GM19324 (cell line): ENCODE data around the gene ACVR1C.
"Not testable (repeated sequence)": the region's sequence is repeated elsewhere in the genome, so short reads cannot be mapped to it uniquely, and the experiment has no call there.

Experiments used
- ATAC-seq: cut with Tn5 transposase; IDR thresholded peaks from one replicate; pipeline ENCODE4 v1.9.1; 2021; ENCODE audit warnings: mild to moderate bottlenecking, moderate library complexity; ENCODE audit not compliant: unreplicated experiment, low FRiP score

The ACVR1C gene

DNA sequence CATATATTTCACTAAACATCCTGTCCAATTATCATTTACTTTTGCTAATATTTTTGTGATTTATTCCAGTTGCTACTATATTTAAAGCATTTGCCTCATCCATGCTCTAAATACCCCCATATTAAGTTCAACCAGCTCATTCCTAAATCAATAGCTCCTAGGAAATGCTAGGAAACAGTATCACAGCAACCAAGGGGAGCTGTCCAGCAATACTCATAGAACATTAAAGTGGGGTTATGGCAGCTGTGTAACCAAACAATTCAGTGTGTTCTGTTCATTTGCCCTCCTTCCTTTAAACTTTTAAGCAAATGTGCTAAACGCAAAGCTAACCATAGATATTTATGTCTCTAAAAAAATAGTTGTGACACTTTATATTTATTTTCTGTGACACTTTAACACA is 41.1 kb downstream of the ACVR1C start:
- no peak for ATAC-seq

DNA sequence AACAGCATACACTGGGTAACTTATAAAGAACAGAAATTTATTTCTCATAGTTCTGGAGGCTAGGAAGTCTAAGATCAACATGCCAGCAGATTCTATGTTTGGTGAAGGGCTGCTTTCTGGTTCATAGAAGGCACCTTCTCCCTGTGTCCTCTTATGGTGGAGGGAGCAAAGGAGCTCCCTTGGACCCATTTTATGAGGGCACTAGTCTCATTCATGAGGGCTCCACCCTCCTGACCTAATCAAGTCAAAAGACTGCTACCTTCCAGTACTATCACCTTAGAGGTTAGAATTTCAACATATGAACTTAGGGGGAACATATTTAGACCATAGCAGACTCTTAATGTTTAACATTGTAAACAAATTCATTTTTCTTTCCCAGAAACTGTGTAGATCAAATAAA is 54.5 kb downstream of the ACVR1C start:
- ATAC-seq, result no peak

DNA sequence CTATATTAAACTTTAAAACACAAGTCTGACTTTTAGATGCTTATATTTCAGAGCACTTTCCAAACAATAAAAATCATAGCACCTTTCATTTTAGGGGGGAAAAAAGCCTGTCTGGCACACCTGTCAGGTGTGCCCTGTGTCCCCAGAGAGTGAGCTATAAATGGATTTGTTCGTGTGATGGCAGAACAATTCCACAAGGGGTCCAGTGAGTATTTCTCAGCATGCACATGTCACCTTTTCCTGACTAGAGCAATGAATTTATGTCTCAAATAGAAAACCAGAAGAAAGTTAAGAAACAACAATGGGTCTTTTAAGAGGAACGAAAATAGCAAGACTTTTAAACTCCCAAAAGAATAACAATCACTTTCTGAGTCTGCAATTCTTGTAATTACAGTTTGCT is 55.9 kb downstream of the ACVR1C start:
- ATAC-seq, result no peak

DNA sequence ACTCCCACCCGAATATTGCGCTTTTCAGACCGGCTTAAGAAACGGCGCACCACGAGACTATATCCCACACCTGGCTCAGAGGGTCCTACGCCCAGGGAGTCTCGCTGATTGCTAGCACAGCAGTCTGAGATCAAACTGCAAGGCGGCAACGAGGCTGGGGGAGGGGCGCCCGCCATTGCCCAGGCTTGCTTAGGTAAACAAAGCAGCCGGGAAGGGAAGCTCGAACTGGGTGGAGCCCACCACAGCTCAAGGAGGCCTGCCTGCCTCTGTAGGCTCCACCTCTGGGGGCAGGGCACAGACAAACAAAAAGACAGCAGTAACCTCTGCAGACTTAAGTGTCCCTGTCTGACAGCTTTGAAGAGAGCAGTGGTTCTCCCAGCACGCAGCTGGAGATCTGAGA is 62.0 kb downstream of the ACVR1C start:
- ATAC-seq, result not testable (repeated sequence)

DNA sequence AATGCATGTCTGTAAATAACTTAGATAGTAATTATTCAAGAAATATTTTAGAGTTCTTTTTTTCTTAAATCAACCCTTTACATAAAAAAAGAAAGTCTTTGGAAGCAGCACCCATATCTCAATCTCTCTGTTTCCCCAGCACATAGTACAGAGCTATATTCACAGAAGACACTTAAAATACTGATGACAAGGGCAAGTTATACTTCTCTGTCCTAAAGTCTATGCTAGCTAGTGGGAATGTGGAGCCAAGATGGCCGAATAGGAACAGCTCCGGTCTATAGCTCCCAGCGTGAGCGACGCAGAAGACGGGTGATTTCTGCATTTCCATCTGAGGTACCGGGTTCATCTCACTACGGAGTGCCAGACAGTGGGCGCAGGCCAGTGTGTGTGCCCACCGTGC is 62.6 kb downstream of the ACVR1C start:
- ATAC-seq, result not testable (repeated sequence)

DNA sequence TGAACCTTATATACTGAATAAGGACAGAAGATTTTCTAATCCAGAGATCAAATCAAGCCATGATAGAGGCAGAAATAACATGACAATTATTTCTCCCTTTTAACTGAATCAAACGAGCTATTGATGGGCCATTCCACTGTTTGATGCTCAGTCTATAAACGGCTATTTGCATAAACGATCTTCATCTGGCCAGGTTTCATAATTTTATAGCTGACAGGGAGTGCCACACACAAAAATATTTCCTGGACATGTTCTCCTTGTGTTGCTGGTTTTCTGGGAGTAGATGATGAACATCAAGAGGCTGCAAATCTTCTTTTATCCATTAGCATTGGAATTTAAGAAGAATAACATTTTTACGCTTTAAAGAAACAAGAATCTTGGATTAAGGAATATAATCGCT is 63.1 kb downstream of the ACVR1C start:
- ATAC-seq, result no peak

DNA sequence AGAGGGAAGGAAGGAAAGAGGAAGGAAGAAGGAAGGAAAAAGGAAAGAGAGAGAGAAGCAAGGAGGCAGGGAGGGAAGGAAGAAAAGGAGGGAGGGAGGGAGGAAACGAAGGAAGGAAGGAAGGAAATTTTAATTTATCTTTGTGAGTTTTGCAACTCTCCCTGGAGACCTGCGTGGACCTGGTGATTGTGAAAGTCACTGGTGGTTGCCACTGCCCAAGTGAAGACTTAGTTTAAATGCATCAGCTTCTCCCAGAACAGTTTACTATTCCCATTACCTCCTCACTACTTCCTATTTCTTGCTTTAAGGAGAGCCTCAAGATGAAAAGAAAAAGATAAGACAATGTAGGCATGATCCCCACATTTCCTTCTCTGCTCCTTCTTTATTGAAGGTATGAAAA is 68.8 kb downstream of the ACVR1C start:
- ATAC-seq, result no peak

DNA sequence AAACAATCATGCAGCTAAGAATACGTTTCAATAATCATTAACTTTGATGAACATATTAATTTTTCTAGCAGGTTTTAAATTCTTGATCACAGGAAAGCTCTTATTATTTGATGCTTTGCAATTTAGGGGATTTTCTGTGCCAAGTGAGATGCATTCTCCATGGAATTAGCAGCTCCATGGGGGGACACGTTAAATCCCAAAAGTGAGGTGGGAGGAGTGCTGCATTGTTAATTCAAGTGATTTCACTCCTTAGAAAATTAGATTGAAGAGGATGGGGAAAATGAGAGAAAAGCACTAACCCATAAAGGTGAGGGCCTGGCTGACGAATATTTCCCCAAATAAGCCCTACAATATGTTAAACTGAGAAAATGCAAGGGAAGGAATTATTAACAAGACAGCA is 69.2 kb downstream of the ACVR1C start:
- no peak for ATAC-seq

DNA sequence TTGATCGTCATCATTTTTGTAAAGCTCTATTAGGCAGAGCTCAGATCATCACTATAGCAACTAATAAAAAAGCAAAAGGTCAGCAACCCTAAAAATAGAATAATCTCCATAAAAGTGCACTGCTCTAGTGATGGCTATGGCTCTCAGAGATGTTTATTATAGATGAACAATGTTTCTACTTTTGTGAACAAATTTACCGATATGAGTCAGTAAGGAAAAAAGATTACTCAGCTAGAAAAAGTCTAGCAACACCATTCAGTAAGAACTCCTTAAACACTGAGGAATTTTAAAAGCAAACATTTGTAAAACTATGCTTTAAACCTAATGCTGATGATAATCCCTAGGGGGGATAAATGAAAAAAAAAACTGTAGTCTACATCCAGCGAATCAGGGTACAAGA is 69.6 kb downstream of the ACVR1C start:
- ATAC-seq, result no peak

DNA sequence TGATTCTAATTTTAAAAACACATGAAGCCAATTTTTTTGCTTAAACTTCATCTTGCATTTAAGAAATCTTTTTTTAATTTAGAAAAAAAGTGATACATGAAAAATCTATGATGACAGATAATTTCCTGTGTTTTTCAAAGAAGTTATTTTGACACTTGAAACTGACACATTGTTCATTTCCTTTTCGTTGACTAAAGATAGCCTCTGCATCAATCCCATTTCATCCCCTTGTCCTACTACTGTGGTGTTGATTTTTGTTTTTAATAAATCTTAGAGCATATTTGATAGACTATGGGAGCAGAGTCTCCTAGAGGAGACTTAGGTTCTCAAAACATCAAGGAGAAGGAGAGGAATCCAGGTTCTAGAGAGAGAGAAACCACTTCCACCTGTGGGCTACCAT is 70.9 kb downstream of the ACVR1C start:
- no peak for ATAC-seq

DNA sequence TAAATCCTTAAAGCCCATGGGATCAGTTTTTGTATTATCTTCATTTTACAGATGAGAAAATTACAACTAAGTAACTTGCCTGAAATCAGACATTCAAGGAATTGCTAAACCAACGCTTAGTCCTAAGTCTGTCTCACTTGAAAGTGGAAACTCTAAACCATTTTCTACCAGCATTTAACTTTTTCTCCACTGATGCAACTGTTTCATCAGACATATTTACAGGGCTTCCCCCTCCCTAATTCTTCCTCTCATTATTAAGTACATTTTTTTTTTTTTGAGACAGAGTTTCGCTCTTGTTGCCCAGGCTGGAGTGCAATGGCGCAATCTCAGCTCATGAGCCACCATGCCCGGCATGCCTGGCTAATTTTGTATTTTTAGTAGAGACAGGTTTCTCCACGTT is 88.6 kb downstream of the ACVR1C start:
- no peak for ATAC-seq

DNA sequence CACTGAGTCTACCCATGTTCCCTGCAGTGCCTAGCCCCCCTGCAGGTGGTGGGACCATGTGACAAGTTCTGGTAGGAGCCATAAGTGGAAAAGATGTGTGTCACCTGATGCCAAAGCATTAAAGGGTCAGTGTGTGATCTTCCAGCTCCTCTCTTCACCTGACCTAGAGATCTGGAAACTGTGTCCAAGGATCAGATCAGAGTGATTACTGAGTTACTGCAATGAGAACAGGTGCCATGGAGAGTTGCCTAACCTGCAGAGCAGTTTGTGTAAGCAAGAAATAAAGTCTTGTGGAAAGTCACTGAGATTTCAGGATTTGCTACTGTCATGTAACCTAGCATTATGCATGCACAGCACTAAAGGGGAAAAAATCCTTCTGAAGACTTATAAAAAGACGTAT is 90.6 kb downstream of the ACVR1C start:
- ATAC-seq, result no peak

DNA sequence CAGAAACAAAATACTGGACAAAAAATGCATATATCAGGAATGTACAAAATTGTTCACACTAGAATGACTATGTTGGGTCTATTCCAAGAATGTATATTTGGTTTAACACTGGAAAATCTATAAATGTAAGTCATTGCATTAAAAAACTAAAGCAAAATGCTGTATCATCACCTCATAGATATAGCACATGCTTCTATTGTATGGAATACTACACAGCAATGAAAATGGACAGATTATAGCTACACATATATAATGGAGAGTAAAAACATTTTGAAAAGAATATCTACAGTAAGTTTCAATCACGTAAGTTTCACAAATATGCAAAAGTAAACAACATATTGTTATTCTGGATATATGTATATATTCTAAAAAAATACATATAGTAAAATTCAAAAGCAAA is 91.8 kb downstream of the ACVR1C start:
- no peak for ATAC-seq

DNA sequence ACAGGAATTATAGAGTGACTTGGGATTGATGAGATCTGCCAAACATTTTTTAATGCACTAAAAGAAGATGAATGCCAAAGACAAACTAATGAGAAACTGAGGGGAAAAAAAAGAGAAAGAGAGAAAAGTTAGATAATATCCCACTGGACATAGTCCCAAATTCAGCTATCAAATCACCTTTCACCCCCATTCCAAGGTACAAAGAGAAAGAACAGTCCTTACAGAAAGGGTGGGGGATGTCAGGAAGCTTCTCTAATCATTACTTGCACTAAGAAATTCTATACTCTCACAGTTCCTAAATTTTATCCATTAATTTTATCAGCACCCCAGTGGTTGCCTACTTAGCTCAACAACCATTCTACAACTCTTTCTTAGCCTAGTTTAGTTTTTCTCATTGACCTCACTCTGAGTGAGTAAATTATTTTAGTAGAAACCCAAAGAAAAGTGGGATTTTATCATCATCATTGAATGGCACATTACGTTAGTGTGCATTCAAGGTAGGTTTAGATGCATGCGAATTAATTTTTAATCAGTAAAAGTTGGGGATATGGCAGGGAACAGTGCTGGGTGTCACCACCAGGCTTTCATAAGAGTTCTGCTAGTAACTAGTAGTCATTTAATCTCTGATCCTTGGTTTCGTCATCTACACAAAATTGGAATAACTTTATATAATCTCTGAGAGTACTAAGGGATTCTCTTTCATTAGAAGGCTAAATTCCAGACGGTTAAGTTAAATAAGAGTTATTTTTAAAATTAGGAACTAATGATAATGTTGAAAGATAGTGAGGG is 99.5 kb downstream of the ACVR1C start:
- ATAC-seq, result no peak

DNA sequence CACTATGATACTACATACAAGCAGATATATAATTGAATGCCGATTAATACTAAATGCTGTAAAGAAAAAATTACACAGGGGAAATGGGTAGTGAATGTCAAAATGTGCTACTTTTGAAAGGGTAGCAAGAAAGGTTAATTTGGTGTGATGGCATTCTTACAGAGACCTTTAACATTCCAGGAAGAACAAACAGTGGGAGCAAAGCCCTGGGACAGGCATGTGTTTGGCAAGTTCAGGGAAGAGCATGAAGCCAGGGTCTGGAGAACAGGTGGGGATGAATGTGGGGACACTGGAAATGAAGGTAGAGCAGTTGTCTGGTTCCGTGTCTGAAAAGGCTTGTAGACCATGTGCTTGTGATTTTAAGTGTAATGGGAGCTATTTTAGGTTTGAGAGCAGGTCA is 102.6 kb downstream of the ACVR1C start:
- ATAC-seq, result no peak

DNA sequence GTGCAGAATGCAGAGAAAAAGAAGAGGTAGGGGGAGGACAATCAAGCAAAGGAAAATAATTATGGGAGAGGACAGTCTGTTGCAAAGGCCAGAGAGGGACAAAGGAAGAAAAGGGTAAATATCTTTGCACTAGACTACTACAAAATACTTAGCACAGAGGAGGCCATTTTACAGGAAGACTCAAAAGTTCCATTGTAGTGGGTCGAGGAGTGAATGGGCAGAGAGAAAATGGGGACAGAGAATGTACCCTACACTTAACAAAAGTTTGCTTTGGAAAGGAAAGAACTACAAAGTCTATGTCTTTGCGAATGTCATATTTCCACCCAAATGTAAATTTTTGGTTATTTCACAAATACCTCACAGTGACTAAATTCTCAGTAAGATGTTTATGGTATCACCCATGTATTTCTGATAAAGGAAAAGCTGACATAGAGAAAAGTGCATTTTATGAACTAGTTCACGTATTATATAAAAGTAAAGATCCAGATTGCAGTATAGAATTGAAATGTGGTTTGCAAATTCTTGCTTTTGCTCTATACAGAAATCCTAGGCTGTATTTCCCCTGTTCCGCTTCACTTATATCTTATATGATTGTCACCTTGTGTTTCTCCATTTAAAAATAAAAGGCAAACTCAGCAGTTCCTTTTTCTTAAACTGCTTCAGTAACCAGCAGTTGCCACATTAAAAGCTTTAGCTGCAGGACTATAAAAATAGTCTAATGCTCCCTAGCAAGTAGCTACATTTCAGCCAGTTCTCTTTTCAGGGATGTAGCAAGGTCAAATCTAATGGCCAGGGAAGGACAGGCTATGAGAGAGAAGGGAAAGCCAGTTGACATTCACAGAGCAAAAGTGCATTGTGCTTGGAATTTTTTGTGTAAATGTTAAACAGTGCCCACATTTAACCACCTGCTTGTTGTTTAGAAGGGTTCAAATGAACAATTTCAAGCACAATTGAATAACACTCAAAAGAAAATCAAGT is 105.1 kb downstream of the ACVR1C start:
- ATAC-seq, result no peak

DNA sequence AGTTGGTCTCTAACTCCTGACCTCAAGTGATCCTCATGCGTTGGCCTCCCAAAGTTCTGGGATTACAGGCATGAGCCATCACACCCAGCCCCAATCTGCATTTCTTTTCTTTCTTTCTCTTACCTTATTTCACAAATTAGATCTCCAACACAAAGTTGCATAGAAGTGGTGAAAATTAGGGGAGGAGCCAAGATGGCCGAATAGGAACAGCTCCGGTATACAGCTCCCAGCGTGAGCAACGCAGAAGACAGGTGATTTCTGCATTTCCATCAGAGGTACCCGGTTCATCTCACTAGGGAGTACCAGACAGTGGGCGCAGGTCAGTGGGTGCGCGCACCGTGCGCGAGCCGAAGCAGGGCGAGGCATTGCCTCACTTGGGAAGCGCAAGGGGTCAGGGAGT is 113.7 kb downstream of the ACVR1C start:
- not testable (repeated sequence) for ATAC-seq

DNA sequence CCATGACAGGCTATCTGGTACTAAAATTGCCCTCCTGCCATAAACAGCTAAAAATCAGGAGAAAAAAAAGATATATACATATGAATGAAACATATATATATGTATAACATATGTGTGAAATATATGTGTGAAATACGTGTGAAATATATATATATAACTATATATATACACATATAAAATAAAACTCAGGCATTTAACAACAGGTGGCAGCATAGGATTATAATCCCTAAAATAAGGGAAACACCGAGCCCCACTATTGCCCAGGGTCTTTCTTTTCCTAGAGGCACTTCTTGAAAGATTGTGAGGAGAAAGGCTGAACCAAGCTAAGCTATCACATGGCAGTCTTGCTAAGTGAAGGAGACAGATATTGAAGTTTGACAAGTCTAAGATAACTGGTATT is 118.9 kb downstream of the ACVR1C start:
- no peak for ATAC-seq

DNA sequence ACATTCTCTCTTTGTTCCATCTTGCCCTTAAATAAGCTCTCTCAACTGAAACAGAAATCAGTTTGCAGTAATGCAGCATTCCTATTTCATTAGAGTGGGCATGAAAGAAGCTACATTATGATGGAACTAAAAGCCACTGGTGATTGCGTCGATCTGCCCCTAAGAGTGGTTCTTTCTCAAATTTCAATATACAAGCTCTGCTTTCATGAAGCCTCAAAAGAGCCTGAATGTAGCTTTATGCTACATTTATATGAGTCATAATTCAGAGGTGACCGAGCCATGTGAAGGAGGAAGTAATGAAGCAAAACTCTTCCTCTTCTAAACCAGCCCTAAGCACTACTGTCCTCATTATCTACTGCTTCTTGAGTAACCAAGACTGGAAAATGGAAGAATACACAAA is 120.0 kb downstream of the ACVR1C start:
- ATAC-seq, result no peak

DNA sequence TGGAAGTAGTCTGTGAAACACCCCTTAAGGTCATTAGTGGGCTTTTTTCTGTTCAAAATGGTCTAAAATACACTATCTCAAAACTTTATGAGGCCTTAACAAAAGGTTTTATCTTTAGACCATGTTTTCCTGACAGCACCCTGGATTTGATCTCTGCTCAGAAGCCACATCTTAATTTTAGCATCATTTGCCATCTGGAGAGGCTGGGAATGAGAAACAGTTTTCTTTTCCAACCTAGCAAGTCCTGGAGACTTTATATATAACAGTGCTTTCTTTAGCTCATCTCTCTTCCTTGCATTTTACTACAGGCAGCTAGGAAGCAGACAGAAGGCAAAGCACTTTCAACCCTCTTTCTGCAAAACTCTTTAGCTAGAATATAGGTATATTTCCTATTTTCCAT is 122.1 kb downstream of the ACVR1C start:
- ATAC-seq, result no peak

DNA sequence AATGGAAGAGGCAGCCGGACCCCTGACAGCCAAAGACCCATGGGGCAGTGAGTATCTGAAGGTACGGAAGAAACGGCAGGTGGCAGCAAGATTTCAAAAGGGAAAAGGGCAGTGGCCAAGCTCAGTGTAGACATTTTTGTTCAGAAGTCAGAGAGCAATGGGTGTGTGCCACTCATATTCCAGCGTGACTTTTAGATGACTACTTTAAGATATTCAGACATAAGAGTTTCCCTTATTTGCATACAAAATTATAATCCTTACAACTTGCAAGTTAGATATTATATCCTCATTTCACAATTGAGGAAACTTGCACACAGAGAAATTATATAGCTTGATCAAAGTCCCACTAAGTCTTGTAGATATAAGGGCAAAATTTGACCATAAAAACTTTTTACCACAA is 124.0 kb downstream of the ACVR1C start:
- ATAC-seq, result no peak

DNA sequence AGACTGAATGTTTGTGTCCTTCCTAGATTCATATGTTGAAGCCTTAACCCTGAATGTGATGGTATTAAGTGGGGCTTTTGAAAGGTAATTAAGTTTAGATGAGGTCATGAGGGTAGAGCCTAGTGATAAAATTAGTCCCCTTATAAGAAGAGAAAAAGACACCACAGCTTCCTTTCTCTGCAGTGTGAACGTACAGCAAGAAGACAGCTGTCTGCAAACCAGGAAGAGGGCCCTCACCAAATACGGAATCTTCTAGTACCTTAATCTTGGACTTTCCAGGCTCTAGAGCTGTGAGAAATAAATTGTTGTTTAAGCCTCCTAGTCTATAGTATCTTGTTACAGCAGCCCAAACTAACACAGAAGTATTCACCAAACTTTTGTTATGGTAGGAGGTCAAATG is 127.6 kb downstream of the ACVR1C start:
- no peak for ATAC-seq
